ENCODE measurements around the gene PPM1F.

PPM1F gene

DNA sequence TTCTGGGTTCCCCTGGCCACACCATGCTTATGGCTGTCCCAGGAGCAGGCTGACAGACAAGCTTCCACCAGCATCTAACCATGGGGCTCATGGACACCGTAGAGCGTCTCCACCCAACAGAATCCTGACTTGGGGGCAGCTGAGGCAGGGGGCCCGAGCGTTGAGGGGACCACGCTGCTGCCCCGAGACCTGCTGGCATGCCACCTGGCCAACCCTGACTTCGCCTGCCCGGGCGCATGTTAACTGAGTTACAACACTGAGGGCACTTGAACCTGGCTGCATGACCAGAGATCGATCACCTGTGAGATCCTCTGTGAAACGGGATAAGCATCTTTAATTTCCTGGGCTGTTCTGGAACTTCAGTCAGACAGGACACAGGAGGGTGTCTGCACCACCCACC is 13.7 kb downstream of the PPM1F start:
- TF ChIP-seq, protein P1, sequence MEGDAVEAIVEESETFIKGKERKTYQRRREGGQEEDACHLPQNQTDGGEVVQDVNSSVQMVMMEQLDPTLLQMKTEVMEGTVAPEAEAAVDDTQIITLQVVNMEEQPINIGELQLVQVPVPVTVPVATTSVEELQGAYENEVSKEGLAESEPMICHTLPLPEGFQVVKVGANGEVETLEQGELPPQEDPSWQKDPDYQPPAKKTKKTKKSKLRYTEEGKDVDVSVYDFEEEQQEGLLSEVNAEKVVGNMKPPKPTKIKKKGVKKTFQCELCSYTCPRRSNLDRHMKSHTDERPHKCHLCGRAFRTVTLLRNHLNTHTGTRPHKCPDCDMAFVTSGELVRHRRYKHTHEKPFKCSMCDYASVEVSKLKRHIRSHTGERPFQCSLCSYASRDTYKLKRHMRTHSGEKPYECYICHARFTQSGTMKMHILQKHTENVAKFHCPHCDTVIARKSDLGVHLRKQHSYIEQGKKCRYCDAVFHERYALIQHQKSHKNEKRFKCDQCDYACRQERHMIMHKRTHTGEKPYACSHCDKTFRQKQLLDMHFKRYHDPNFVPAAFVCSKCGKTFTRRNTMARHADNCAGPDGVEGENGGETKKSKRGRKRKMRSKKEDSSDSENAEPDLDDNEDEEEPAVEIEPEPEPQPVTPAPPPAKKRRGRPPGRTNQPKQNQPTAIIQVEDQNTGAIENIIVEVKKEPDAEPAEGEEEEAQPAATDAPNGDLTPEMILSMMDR (IDR thresholded peaks at IDR 0.05; ENCODE audit: extremely low read depth, insufficient read depth, missing control alignments): no peak
- in situ Hi-C loops (cut with MboI; ENCODE audit: low pct_unique_long_range_greater_than_20kb, low sequenced_read_pairs, unreplicated experiment): no loop called here
- no peak for DNase-seq (ENCODE audit: low spot score)

DNA sequence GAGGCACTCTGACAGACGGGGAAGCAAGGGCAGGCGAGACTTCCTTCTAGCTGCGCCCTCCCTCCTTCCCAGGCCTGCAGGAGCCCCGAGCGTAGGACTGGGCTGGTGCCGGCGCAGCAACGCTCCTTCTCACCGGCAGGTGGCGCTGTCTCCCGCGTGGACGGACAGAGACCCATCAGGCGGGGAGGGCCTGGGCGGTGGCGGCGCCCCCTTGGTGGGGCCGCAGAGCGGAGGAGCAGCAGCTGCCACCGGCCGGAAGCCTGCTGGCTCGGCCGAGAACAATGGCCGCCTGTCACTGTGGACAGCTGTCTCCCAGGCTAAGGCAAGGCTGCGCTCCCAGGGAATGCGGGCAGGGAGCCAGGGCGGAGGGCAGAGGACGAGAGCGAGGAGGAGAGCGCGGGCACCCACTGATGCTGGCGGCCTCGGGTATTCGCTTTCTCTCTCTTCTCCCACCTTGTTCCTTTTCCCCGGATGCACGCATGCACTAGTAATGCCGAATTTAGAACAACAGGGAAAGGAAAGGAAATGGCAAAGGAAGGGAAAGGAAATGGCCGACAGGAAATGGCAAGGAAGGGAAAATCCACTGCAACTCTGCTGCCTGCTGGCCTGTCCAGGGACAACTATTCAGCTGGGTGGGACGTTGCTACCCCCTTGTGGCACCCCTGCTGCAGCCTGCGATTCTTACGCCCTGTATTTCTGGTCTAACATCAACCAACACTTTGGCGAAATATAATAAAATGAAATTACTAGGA is 14.4 kb downstream of the PPM1F start:
- in situ Hi-C loops (cut with MboI; ENCODE audit: low pct_unique_long_range_greater_than_20kb, low sequenced_read_pairs, unreplicated experiment): no loop called here
- TF ChIP-seq, protein P1 (IDR thresholded peaks at IDR 0.05; ENCODE audit: extremely low read depth, insufficient read depth, missing control alignments): peak; percentile 100
- DNase-seq (ENCODE audit: low spot score): peak; percentile 94

DNA sequence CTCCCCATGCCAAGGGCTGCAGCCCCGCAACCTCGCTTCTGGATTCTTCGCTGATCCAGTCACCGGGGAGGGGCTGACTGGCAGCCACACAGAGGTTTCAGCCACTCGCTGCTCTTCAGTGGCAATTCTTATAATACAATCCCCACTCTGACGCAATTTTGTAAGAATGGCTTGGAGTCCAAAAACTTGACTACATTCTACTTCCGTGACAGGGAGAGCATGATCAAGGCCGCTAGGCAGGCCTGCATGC is 14.9 kb downstream of the PPM1F start:
- TF ChIP-seq, protein P1 (IDR thresholded peaks at IDR 0.05; ENCODE audit: extremely low read depth, insufficient read depth, missing control alignments): no peak
- in situ Hi-C loops (cut with MboI; ENCODE audit: low pct_unique_long_range_greater_than_20kb, low sequenced_read_pairs, unreplicated experiment): no loop called here
- no peak for DNase-seq (ENCODE audit: low spot score)

DNA sequence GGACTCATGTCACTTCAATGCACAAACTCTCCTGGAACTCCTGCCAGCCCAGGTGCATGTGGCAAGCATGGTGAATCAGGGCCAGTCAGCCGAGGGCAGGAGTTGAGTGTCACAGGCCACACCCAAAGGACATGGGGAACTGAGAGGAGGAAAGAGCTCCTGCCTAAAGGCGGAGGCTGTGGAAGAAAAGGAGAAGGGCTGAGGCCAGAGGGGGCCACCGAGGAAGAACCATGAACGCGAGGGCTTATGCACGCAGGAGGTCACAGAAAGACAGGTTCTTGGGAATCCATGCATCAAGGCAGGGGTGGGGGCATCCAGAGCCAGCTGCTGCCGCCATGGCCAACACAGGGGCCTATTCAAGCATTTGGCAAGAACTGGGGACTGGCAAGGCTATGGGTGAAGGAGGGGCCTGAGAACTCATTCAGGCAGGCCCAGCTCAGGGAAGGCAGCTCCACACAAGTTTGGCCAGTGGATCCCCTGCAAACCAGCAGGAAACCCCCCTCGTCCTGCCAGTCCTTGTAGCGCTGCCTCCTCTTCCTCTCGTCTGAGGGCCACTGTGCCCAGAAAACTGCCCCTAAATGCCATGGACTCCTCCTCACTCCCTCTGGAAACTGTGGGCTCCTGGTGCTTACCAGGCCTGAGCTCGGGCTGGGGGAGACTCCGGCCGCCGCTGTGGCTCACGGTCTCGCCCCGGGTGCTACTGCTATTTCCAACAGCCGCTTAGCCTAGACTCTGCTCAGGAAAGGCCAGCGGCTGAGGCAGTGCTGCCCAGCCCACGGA is 15.4 kb downstream of the PPM1F start:
- TF ChIP-seq, protein P1 (IDR thresholded peaks at IDR 0.05; ENCODE audit: extremely low read depth, insufficient read depth, missing control alignments): no peak
- in situ Hi-C loops (cut with MboI; ENCODE audit: low pct_unique_long_range_greater_than_20kb, low sequenced_read_pairs, unreplicated experiment): no loop called here
- no peak for DNase-seq (ENCODE audit: low spot score)

DNA sequence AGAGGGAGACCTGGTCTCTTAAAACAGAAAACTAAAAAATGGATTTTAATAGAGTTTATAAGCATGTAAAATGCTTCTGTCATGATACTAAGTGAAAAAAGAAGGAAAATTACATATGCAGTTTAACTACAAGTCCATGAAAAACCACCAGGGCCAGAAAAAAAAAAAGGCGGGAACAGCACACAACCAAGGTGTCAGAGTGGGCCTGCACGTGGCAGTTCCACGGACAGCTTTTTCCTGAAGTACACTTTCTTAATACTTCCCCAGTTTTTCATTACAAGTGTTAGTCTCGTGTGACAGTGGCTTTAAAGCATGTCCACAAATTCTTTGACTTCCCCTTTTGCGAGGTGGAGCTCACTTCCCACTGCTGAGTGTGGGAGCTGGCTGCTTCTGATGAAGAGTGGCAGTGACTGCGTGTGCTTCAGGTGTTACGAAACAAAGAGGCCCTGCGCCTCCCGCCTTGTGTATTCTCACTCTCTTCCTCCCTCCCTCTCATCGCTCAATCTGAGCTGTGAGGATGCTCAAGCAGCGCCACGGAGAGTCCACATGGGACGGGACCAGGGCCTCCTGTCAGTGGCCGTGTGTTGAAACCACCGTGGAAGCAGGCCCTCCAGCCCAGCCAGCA is 16.4 kb downstream of the PPM1F start:
- no peak for DNase-seq (ENCODE audit: low spot score)
- in situ Hi-C loops (cut with MboI; ENCODE audit: low pct_unique_long_range_greater_than_20kb, low sequenced_read_pairs, unreplicated experiment): no loop called here
- TF ChIP-seq, protein P1 (IDR thresholded peaks at IDR 0.05; ENCODE audit: extremely low read depth, insufficient read depth, missing control alignments): no peak

DNA sequence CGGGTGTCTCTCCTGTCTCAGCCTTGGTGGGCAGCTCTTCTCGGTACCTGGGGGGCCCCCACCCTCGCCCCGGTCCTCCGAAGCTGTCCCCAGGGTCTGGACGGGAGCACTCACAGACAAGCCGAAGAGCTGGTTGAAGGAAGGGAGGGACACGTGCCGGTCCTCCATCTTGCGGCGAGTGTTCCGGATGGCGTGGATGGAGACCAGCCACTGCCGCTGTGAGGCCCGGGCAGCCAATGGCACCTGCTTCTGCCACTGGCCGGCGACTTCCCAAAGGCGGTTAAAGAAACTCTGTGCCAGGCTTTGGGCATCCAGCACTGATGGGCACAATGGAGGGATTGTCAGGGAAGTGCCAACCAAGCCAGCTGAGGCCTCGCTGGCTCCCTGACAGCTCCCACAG is 18.7 kb downstream of the PPM1F start:
- no peak for DNase-seq (ENCODE audit: low spot score)
- in situ Hi-C loops (cut with MboI; ENCODE audit: low pct_unique_long_range_greater_than_20kb, low sequenced_read_pairs, unreplicated experiment): no loop called here

More for the DNA sequence above, 18.7 kb downstream of the PPM1F start:
- TF ChIP-seq, protein P1 (IDR thresholded peaks at IDR 0.05; ENCODE audit: extremely low read depth, insufficient read depth, missing control alignments): no peak
